H1 (cell line): ENCODE results near the gene GBF1. TPM values are rescaled to one million over a fixed set of nuclear protein-coding genes. Genes with fewer than 3 reads are reported as not detected.

ENCODE experiments used
- CTCF ChIA-PET: fragments of 300-600 bp; sonication (Branson Sonifier 250); formaldehyde crosslinking; loops from one replicate; lab custom pipeline; 2021; ENCODE audit not compliant: partially characterized antibody; lab: Charles Lee
- POLR2A ChIA-PET: fragments of 300-600 bp; sonication (Branson Sonifier 250); formaldehyde crosslinking; loops from one replicate; lab custom pipeline; 2021; ENCODE audit warnings: inconsistent platforms; ENCODE audit not compliant: partially characterized antibody; lab: Charles Lee
- DNase-seq, 2 experiments: peaks; one replicate each; pipeline versions ENCODE4 v3.0.0 to v3.0.0-alpha.2; 2010 to 2022; ENCODE audit warnings: low spot score in 2 of 2, low read depth in 1 of 2, mixed read lengths in 1 of 2
- FAIRE-seq: peaks from 2 replicates; lab custom pipeline; 2011; peaks lifted over from hg19 to GRCh38; lab: Jason Lieb, UNC
- H2AFZ ChIP-seq: 2 replicates; pipeline ENCODE4 v1.8.1; 2012; ENCODE audit warnings: low read length, inconsistent platforms
- H2AK5ac ChIP-seq: 2 replicates; pipeline ENCODE4 v1.6.1; 2013; ENCODE audit warnings: low read depth, low read length
- H2BK120ac ChIP-seq: replicated peaks from 2 replicates; pipeline ENCODE3; 2013; ENCODE audit warnings: low read depth, low read length, inconsistent platforms
- H2BK12ac ChIP-seq: 2 replicates; pipeline ENCODE4 v1.6.1; 2013; ENCODE audit warnings: low read depth, low read length
- H2BK15ac ChIP-seq: 2 replicates; pipeline ENCODE4 v1.6.1; 2013; ENCODE audit warnings: low read length
- H2BK20ac ChIP-seq: 2 replicates; pipeline ENCODE4 v1.6.1; 2013; ENCODE audit warnings: low read length
- H2BK5ac ChIP-seq: 2 replicates; pipeline ENCODE4 v1.6.1; 2013; ENCODE audit warnings: low read depth, low read length
- H3K14ac ChIP-seq: 2 replicates; pipeline ENCODE4 v1.6.1; 2013; ENCODE audit warnings: inconsistent platforms; ENCODE audit not compliant: insufficient read length
- H3K18ac ChIP-seq: 2 replicates; pipeline ENCODE4 v1.6.1; 2013; ENCODE audit warnings: low read length; ENCODE audit errors: extremely low read depth
- H3K23ac ChIP-seq: 2 replicates; pipeline ENCODE4 v1.6.1; 2013; ENCODE audit warnings: inconsistent platforms; ENCODE audit not compliant: insufficient read length
- H3K23me2 ChIP-seq: 2 replicates; pipeline ENCODE4 v1.6.1; 2013; ENCODE audit warnings: low read depth, low read length
- H3K27ac ChIP-seq: 2 replicates; pipeline ENCODE4 v1.6.1; 2011; ENCODE audit warnings: low read depth, low read length, inconsistent platforms
- H3K27me3 ChIP-seq, 4 experiments: replicated peaks in 1 of 4; 1 replicate in 1 of 4; 2 replicates in 3 of 4; pipeline versions ENCODE4 v1.6.1 to v1.8.1; 2011 to 2013; ENCODE audit warnings: low read length in 3 of 4, mild to moderate bottlenecking in 3 of 4, inconsistent platforms in 2 of 4, mixed read lengths in 2 of 4, moderate library complexity in 1 of 4; ENCODE audit not compliant: control insufficient read depth in 3 of 4, insufficient read depth in 3 of 4; ENCODE audit errors: extremely low read depth in 1 of 4
- H3K36me3 ChIP-seq, 4 experiments: 2 replicates each; pipeline versions ENCODE4 v1.6.1 to v1.8.1; 2011 to 2013; ENCODE audit warnings: mild to moderate bottlenecking in 4 of 4, low read length in 3 of 4, moderate library complexity in 2 of 4, control low read depth in 1 of 4, inconsistent platforms in 1 of 4; ENCODE audit not compliant: insufficient read depth in 4 of 4, control insufficient read depth in 2 of 4
- H3K4ac ChIP-seq: replicated peaks from 2 replicates; pipeline ENCODE3; 2013; ENCODE audit warnings: low read length, low read depth, mixed read lengths, inconsistent platforms; ENCODE audit not compliant: insufficient read length
- H3K4me1 ChIP-seq, 4 experiments: replicated peaks in 1 of 4; 1 replicate in 1 of 4; 2 replicates in 3 of 4; pipeline versions ENCODE4 v1.6.1 to v1.8.1; 2011 to 2013; ENCODE audit warnings: low read length in 3 of 4, inconsistent platforms in 2 of 4, mixed read lengths in 1 of 4; ENCODE audit not compliant: insufficient read depth in 4 of 4, control insufficient read depth in 3 of 4
- H3K4me2 ChIP-seq, 2 experiments: 2 replicates each; pipeline versions ENCODE4 v1.6.1 to v1.8.1; 2011 to 2013; ENCODE audit warnings: low read depth in 2 of 2, low read length in 2 of 2, control low read depth in 1 of 2, inconsistent platforms in 1 of 2, mild to moderate bottlenecking in 1 of 2; ENCODE audit not compliant: insufficient read depth in 1 of 2
- H3K4me3 ChIP-seq, 4 experiments: fragments of 200-600, 300-600 bp in 1 of 4; sonication (generic), shearing (Covaris generic), sonication (Bioruptor Twin) in 1 of 4; 2 replicates each; pipeline versions ENCODE4 v1.5.1 to v1.8.1; 2011 to 2016; ENCODE audit warnings: low read length in 4 of 4, low read depth in 3 of 4, control low read depth in 2 of 4, inconsistent platforms in 2 of 4, mild to moderate bottlenecking in 2 of 4, mixed read lengths in 1 of 4, moderate library complexity in 1 of 4; ENCODE audit not compliant: insufficient read depth in 2 of 4; ENCODE audit errors: extremely low read depth in 1 of 4
- H3K56ac ChIP-seq: replicated peaks from 2 replicates; pipeline ENCODE3; 2013; ENCODE audit warnings: low read depth, mild to moderate bottlenecking, mixed read lengths, low read length, inconsistent platforms; ENCODE audit not compliant: insufficient read length
- H3K79me1 ChIP-seq: 2 replicates; pipeline ENCODE4 v1.6.1; 2013; ENCODE audit warnings: low read depth, low read length, control low read depth
- H3K79me2 ChIP-seq, 2 experiments: 2 replicates each; pipeline versions ENCODE4 v1.6.1 to v1.8.1; 2012 to 2013; ENCODE audit warnings: low read length in 2 of 2, mild to moderate bottlenecking in 2 of 2, inconsistent platforms in 1 of 2; ENCODE audit not compliant: insufficient read depth in 2 of 2, control insufficient read depth in 1 of 2
- H3K9ac ChIP-seq, 4 experiments: replicated peaks in 1 of 4; 1 replicate in 1 of 4; 2 replicates in 3 of 4; pipeline versions ENCODE4 v1.6.1 to v1.8.1; 2011 to 2013; ENCODE audit warnings: low read depth in 3 of 4, low read length in 3 of 4, control low read depth in 2 of 4, mild to moderate bottlenecking in 2 of 4, moderate library complexity in 2 of 4, inconsistent platforms in 1 of 4; ENCODE audit errors: extremely low read depth in 1 of 4
- H3K9me3 ChIP-seq, 2 experiments: 2 replicates each; pipeline versions ENCODE4 v1.6.1 to v1.8.1; 2012 to 2013; ENCODE audit warnings: mild to moderate bottlenecking in 2 of 2, moderate library complexity in 2 of 2, control low read depth in 1 of 2, inconsistent platforms in 1 of 2, low read depth in 1 of 2, low read length in 1 of 2, mixed read lengths in 1 of 2; ENCODE audit not compliant: insufficient read depth in 2 of 2
- H4K20me1 ChIP-seq, 2 experiments: replicated peaks in 1 of 2; 2 replicates each; pipeline versions ENCODE3 to v1.8.1; 2011 to 2013; ENCODE audit warnings: inconsistent platforms in 2 of 2, low read length in 2 of 2, mild to moderate bottlenecking in 1 of 2; ENCODE audit not compliant: insufficient read depth in 2 of 2, control insufficient read depth in 1 of 2
- H4K5ac ChIP-seq: 2 replicates; pipeline ENCODE4 v1.6.1; 2013; ENCODE audit warnings: low read length, low read depth, mixed read lengths, inconsistent platforms; ENCODE audit not compliant: insufficient read length
- H4K8ac ChIP-seq: 2 replicates; pipeline ENCODE4 v1.8.0; 2013; ENCODE audit warnings: mild to moderate bottlenecking, moderate library complexity, low read length, inconsistent platforms; ENCODE audit not compliant: insufficient read depth; ENCODE audit errors: extremely low read depth
- H4K91ac ChIP-seq: replicated peaks from 2 replicates; pipeline ENCODE3; 2013; ENCODE audit warnings: low read length, mixed read lengths, inconsistent platforms; ENCODE audit not compliant: insufficient read length
- CBX8 ChIP-seq: fragments of 300-800, 300-1000 bp; sonication (generic); IDR thresholded peaks from 2 replicates; pipeline ENCODE4 v1.7.1; 2016; ENCODE audit warnings: low read depth, low read length, borderline replicate concordance
- EZH2 ChIP-seq: fragments of 200-600 bp; sonication (generic); IDR thresholded peaks from 2 replicates; pipeline ENCODE4 v1.7.1; 2012; ENCODE audit warnings: low read depth, mild to moderate bottlenecking, moderate library complexity, low read length, inconsistent platforms; ENCODE audit not compliant: severe bottlenecking
- GTF2F1 ChIP-seq: IDR thresholded peaks from 2 replicates; pipeline ENCODE4 v1.6.1; 2012; ENCODE audit warnings: low read depth, low read length, improper control_type of control experiment, borderline replicate concordance
- HDAC6 ChIP-seq: IDR thresholded peaks from one replicate; pipeline ENCODE4 v1.7.1; 2012; ENCODE audit warnings: low read depth, mild to moderate bottlenecking, inconsistent platforms, low read length, moderate library complexity
- POLR2A ChIP-seq, 2 experiments: IDR thresholded peaks; 1 replicate in 1 of 2; 2 replicates in 1 of 2; pipeline ENCODE4 v1.6.1; 2011; ENCODE audit warnings: low read depth in 2 of 2, low read length in 2 of 2, mild to moderate bottlenecking in 2 of 2; ENCODE audit errors: control extremely low read depth in 1 of 2
- POLR2AphosphoS5 ChIP-seq: IDR thresholded peaks from 2 replicates; pipeline ENCODE4 v1.6.1; 2011; ENCODE audit warnings: low read depth, low read length
- YY1 ChIP-seq: IDR thresholded peaks from 2 replicates; pipeline ENCODE4 v1.6.1; 2011; ENCODE audit warnings: low read depth, mild to moderate bottlenecking, low read length
- WGBS, 2 experiments: shearing (Covaris generic) in 1 of 2; methylation state at CpG; one replicate each; pipeline versions ENCODE4 v1.1.6 to v1.1.7; 2013 to 2015; ENCODE audit warnings: low lambda C conversion rate in 2 of 2, mixed read lengths in 2 of 2, inconsistent platforms in 1 of 2, low coverage in 1 of 2, missing lambda C conversion rate in 1 of 2; ENCODE audit not compliant: insufficient replicate concordance in 2 of 2, insufficient coverage in 1 of 2, insufficient read length in 1 of 2; ENCODE audit errors: extremely low coverage in 1 of 2, missing lambda C conversion rate in 1 of 2; 5-methylcytosine and 5-hydroxymethylcytosine counted together
- polyA plus RNA-seq, 7 experiments: library from polyadenylated mRNA; depleted of rRNA in 3 of 7; stranded (reverse) in 5 of 7; unstranded in 2 of 7; fragments of >200 nt in 5 of 7; fragments of 200-250 nt in 2 of 7; gene quantifications; 1 replicate in 5 of 7; 2 replicates in 1 of 7; 4 replicates in 1 of 7; pipeline versions ENCODE4 v1.2.1 to v1.2.3, GENCODE V29; 2011 to 2013; ENCODE audit warnings: missing spikeins in 2 of 7, mixed read lengths in 2 of 7
- total RNA-seq: library from RNA; stranded (reverse); fragmentation: NEBNext Ultra II Directional; extraction: Animal tissue kit (Norgen Biotek cat#: 25700); gene quantifications from 2 replicates; pipeline ENCODE4 v1.2.1, GENCODE V29; 2021
- TF ChIP-seq, protein P1 (sequence below): IDR thresholded peaks from 2 replicates; pipeline ENCODE4 v1.6.1; 2012; ENCODE audit warnings: low read length, inconsistent platforms

The GBF1 gene
- total and polyA plus RNA-seq, 2 of the 8 experiments (the other 6 are each of a cell fraction or from before 2014, with no cell fraction given) = 11.0 to 25.5 TPM

DNA sequence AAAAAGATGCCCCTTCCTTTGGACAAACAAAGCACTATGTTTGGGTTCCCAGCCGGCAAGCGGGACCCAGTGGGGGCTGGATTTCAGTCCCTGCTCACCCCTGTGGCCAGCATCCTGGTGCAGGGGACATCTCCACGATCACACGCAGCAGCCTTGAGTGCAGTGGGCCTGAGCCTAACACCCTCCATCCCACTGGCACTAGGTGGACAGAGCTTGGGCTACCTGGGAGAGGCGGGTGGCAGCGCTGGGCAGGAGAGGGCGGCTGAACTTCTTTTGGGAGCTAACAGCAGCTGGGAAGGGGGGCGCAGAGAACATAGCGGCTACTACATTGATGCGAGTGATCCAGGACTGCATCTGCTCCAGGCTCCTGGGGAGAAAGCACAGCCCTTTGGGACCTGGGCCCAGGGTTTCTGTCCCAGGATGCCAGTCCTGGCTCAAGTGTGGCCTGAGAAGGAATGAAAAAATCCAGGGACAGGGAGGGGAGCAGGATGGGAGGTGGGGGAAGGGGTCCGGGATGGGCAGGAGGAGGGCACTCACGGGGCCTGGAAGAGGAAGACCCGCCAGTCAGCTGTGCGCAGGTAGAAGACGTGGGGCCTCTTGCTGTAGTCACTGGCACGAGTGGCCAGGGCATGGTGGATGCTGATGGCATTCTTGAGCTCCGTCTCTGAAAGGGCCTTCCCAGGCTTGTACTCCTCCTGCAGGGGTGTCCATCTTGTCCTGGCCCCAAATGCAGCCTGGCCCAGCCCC, 159.2 kb downstream of the GBF1 start:
- H2AK5ac ChIP-seq = no peak overlapping the region
- no peak overlapping the region for H3K4me2 ChIP-seq
- H3K4me1 ChIP-seq = peaks cover 2 to 15% (median 9%) of the 10 kb centered on the region in 4 experiments
- POLR2A ChIA-PET = interaction anchor here (0.8 to 5.9 kb wide), 10 partner anchors 10 to 253 kb away, joined by 3 to 33 read pairs (median 4); partner anchors contain the start of genes NFKB2 and NOLC1
- no peak overlapping the region for H3K27ac ChIP-seq
- H3K36me3 ChIP-seq = peaks cover 2 to 13% (median 4%) of the 10 kb centered on the region in 4 experiments; a peak in 3 of 8 replicates
- peaks cover 12% of the 10 kb centered on the region for H3K23me2 ChIP-seq
- no peak overlapping the region for H3K14ac ChIP-seq
- CTCF ChIA-PET = interaction anchor here (0.5 to 16.4 kb wide), 22 partner anchors 9 to 266 kb away, joined by 3 to 357 read pairs (median 5); partner anchors contain the start of genes C10orf95, CUEDC2, ELOVL3 and FBXL15
- H4K91ac ChIP-seq = no peak overlapping the region
- H3K79me1 ChIP-seq = no peaks in the 10 kb centered on the region
- H3K9me3 ChIP-seq = no peaks in the 10 kb centered on the region
- no peak overlapping the region for H3K18ac ChIP-seq
- H4K8ac ChIP-seq = no peak overlapping the region; the same call in 1 of the 2 replicates
- DNase-seq = no peak
- no peaks in the 10 kb centered on the region for H3K79me2 ChIP-seq
- FAIRE-seq = no peak
- H2BK15ac ChIP-seq = no peak overlapping the region
- H3K4me3 ChIP-seq = no peak overlapping the region
- H3K4ac ChIP-seq = no peak overlapping the region
- H4K5ac ChIP-seq = no peak overlapping the region
- no peak overlapping the region for H3K23ac ChIP-seq
- no peak overlapping the region for H3K9ac ChIP-seq
- no peak overlapping the region for H2BK12ac ChIP-seq
- H2AFZ ChIP-seq = no peak overlapping the region
- H2BK20ac ChIP-seq = no peak overlapping the region
- no peak overlapping the region for H3K56ac ChIP-seq
- peaks cover 8 to 27% (median 22%) of the 10 kb centered on the region in 4 experiments for H3K27me3 ChIP-seq
- no peak overlapping the region for H2BK5ac ChIP-seq
- no peak overlapping the region for H2BK120ac ChIP-seq
- peaks cover 3 to 9% of the 10 kb centered on the region in 2 experiments for H4K20me1 ChIP-seq
- 95% methylated on average over 11 of the region's 17 CpGs; no CpG with 5 or more reads in 1 of the 2 experiments for WGBS, 2 experiments
- TF ChIP-seq GTF2F1 (no peak), POLR2A (IDR thresholded peaks at IDR 0.05; ENCODE audit: control extremely low read depth in 1 of 2, low read depth in 2 of 2, low read length in 2 of 2) (peak in 1 of 2 experiments; percentile 60; a peak in 1 of 3 replicates), HDAC6 (no peak), EZH2 (no peak), POLR2AphosphoS5 (0 out of 2 replicates have a peak, but pooled peaks have one; percentile 5), CBX8 (no peak), YY1 (no peak)
- TF ChIP-seq, protein P1, sequence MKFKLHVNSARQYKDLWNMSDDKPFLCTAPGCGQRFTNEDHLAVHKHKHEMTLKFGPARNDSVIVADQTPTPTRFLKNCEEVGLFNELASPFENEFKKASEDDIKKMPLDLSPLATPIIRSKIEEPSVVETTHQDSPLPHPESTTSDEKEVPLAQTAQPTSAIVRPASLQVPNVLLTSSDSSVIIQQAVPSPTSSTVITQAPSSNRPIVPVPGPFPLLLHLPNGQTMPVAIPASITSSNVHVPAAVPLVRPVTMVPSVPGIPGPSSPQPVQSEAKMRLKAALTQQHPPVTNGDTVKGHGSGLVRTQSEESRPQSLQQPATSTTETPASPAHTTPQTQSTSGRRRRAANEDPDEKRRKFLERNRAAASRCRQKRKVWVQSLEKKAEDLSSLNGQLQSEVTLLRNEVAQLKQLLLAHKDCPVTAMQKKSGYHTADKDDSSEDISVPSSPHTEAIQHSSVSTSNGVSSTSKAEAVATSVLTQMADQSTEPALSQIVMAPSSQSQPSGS = no peak
